ENCODE data around the gene ARPC3.
"Not testable (repeated sequence)": the region's sequence is repeated elsewhere in the genome, so short reads cannot be mapped to it uniquely, and the experiment has no call there.

The ARPC3 gene

DNA sequence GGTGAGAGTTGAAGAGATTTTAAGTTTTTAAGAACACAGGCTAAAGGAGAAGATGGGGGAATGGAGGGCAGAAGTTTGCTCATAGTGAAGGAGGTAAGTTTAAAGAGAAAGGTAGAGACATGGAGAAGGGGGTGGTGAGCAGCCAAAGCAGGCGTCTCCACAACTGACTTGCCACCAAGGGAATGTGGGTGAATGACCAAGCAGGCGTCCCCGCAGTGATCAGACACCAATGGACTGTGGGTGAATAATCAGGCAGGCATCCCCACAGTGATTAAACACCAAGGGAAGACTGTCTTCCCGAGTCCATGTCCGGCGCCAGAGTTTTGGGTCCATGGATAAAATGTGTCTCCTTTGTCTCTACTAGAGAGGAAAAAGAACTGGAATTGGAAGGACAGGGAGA lies 40.1 kb downstream of the ARPC3 start:
- not testable (repeated sequence) for DNase-seq

DNA sequence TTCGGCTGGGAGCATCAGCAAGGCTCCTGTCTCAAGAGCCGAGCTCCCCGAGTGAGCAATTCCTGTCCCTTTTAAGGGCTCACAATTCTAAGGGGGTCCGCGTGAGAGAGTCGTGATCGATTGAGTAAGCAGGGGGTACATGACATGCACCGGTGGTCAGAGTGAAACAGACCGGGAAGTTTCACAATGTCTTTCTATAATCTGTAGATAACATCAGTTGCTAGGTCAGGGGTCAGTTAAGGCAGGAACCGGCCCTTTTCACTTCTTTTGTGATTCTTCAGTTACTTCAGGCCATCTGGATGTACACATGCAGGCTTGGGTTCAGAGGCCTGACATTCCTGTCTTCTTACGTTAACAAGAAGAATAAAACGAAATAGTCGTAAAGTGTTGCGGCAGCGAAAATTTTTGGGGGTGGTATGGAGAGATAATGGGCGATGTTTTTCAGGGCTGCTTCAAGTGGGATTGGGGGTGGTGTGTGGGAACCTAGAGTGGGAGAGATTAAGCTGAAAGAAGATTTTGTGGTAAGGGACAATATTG lies 44.9 kb downstream of the ARPC3 start:
- DNase-seq: not testable (repeated sequence)

DNA sequence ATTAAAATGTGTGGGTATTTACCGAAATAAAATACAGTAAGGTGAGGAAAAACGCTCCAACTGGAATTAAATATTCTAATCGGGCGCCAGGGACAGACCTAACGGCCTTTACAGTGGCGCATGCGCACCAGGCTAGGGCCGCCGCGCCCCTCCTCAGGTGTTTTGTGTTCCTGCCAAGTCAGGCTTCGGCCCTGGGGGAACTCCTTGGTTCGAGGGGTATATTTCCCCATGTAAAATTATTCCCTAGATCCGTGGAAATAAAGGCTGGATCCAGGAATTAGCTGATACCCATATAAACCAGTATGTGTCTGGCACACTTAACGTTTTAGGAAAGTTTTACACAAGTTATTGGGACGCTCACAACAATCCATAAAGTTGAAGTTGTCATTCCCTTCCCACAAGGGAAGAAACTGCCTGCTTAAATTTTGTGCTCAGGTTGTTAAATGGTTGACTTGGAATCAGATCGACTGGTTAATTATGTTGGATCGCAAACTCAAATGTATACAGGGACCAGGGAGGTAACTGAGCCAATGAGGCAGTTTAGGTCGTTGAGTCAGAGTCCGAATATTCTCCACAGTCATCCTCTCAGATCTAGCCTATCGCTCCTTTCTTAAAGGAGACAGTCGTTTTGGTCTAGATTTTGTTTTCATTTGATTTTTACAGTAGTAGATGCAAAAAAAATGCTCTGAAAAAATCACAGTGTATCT lies 46.0 kb downstream of the ARPC3 start:
- peak; percentile 78 to 85 for DNase-seq

DNA sequence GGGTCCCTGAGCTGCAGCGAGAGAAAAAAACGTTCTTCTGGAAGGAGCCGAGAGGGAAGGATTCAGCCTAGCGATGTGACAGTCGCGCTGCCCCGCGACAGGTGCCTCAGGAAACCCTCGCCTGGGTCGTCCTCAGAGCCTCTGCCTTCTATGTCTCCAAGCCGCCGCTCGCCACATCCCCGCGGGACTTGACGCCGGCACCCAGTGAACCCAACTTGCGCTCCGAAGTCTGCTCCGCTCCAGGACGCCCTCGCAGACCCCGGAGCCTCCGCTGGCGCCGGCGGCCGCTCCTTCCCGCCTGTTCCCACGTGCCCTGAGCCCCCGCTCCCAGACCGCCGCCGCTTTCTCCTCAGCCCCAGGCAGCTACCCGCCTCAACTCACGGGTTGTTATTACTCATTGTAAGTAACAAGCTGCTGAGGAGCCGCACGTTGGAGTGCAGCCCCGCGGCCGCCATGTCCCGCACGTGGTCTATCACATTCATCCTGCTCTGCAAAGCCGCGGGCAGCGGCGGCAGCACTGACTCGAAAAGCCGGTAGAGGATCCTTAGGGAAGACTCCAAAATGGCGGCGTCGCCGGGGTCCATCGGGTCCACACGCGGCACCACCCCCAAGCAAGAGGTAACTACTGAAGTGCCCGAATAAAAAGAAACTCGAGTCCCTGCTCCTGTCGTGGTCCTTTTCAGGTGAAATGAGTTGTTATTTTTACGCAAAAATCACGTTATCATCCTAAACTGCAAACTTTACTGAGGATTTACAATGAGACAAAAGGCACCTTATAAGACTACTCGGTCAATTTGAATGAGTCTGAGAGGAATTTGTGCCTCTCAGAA lies 46.8 kb downstream of the ARPC3 start, which contains the start of gene ANAPC7:
Gene ANAPC7, minus strand, starts transcription at position 563 of the 830 bp plus-strand sequence. Its CDS starts 81 bp downstream, at position 482.
- DNase-seq: peak; percentile 88 to 91
